ENCODE results near the gene MAGI2.

The MAGI2 gene

DNA sequence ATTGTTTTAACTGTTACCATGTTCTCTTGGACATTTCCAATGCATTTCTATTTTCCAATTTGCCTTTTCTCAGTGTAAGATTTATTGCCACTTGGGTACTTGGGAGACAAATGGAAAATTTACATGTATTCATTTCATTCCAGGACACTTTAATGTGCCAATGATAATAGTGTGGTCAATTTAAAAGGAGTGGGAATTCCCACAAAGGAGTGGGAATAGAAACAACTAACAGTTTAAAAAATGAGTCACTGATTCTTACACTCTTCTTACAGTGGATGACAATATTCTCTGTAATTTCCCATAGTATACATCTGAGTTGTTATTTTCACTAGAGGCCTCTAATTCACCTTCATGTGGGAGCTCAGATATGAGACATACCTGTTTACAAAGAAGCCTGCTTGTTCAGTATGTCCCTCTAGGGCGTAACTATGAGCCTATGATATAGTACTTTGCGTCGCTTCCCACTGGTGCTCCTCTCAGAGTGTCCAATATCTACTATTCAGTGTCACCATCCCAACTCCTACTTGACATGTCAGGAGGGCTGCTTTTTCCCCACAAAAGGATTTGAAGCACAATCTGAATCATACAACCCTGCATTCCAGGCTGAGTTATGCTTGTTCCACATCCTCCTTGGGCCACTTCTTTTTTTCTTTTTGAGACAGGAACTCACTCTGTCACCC, 1353.6 kb downstream of the MAGI2 start:
- Mint-ChIP-seq H3K4me3 (no peak overlapping the region), H3K9me3 (no peaks in the 10 kb centered on the region), H3K27ac (no peak overlapping the region), H3K4me1 (ENCODE audit: low read depth) (no peaks in the 10 kb centered on the region), H3K27me3 (peaks cover 31% of the 10 kb centered on the region), H3K36me3 (ENCODE audit: low read depth) (no peaks in the 10 kb centered on the region)
- no peak for DNase-seq

DNA sequence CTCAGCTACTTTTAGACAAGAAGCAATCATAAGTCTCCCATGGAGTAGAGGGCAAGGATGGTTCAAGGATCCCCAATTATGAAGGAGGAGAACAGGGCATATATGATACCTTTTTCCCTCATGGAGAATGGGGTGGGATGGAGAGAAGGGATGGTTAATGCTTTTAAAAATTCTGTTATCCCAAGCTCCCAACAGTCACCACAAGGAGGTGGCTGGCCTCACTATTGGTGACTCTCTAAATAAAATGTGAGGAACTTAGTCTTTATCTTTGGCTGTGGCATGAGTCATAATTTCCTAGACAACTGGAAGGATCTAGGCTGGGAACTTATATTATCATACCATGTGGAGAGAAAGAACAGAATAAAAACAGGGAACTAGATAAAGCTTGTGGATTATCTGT, 1357.9 kb downstream of the MAGI2 start:
- Mint-ChIP-seq H3K27me3 (peaks cover 35% of the 10 kb centered on the region), H3K36me3 (ENCODE audit: low read depth) (no peaks in the 10 kb centered on the region), H3K9me3 (no peaks in the 10 kb centered on the region), H3K4me3 (no peak overlapping the region), H3K4me1 (ENCODE audit: low read depth) (no peaks in the 10 kb centered on the region), H3K27ac (no peak overlapping the region)
- no peak for DNase-seq

DNA sequence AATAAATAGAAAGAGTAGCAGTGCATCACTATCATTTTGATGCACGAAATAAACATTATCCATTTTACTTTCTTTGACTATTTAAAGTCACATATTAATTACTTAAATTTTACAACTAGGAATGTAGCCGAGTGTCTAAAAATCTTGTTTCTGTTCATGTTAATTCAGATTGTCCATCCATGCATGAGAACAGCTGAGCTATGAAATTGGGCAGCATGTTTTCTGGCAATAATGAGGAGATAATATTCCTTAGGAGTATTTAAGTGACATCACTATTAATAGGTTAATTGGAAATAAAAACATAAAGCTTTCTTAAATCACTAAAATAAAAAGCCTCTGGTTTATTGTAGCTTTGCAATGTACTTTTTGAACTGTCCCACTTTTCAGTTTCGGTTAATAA, 1361.1 kb downstream of the MAGI2 start:
- no peak for DNase-seq
- no peak overlapping the region for H3K4me3 Mint-ChIP-seq
- H3K36me3 Mint-ChIP-seq (ENCODE audit: low read depth), result no peaks in the 10 kb centered on the region
- H3K27ac Mint-ChIP-seq, result no peak overlapping the region
- H3K27me3 Mint-ChIP-seq, result peaks cover 31% of the 10 kb centered on the region
- no peaks in the 10 kb centered on the region for H3K9me3 Mint-ChIP-seq
- H3K4me1 Mint-ChIP-seq (ENCODE audit: low read depth), result no peaks in the 10 kb centered on the region

DNA sequence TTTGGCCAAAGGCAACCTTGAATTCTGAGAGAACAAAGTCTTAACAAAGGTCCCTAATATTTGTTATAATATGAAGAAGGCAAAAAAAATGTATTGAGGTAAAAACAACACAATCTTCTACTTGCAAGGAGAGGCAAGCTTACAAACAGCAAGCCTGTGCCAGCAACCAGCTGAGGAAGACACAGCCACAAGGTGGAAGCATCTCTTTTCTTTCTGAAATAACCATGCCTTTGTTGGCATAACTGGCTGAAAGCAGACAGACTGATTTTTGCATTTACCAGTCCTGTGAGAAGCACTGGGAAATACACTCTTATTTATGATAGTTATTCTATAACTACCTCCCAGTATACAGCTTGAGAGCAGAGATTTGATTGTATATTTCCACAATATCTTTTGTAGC, 1362.9 kb downstream of the MAGI2 start:
- Mint-ChIP-seq H3K9me3 (no peaks in the 10 kb centered on the region), H3K36me3 (ENCODE audit: low read depth) (no peaks in the 10 kb centered on the region), H3K27ac (no peak overlapping the region), H3K4me3 (no peak overlapping the region), H3K27me3 (peaks cover 21% of the 10 kb centered on the region), H3K4me1 (ENCODE audit: low read depth) (no peaks in the 10 kb centered on the region)
- no peak for DNase-seq

- H3K9me3 Mint-ChIP-seq, result no peaks in the 10 kb centered on the region
- H3K27ac Mint-ChIP-seq, result no peak overlapping the region
- H3K27me3 Mint-ChIP-seq, result peaks cover 29% of the 10 kb centered on the region
- H3K4me3 Mint-ChIP-seq, result no peak overlapping the region
- DNase-seq, result no peak
- no peaks in the 10 kb centered on the region for H3K4me1 Mint-ChIP-seq (ENCODE audit: low read depth)
- H3K36me3 Mint-ChIP-seq (ENCODE audit: low read depth), result no peaks in the 10 kb centered on the region
These were observed 1369.9 kb downstream of the MAGI2 start for GRCh38 chr7:78083476-78084120.

GRCh38 chr7:78082556-78082955, 1370.9 kb downstream of the MAGI2 start:
- H3K36me3 Mint-ChIP-seq (ENCODE audit: low read depth), result no peaks in the 10 kb centered on the region
- peaks cover 29% of the 10 kb centered on the region for H3K27me3 Mint-ChIP-seq
- no peaks in the 10 kb centered on the region for H3K4me1 Mint-ChIP-seq (ENCODE audit: low read depth)

GRCh38 chr7:78081888-78082287, 1371.6 kb downstream of the MAGI2 start:
- Mint-ChIP-seq H3K9me3 (no peaks in the 10 kb centered on the region), H3K4me1 (ENCODE audit: low read depth) (no peaks in the 10 kb centered on the region), H3K4me3 (no peak overlapping the region), H3K27ac (no peak overlapping the region), H3K27me3 (peaks cover 28% of the 10 kb centered on the region), H3K36me3 (ENCODE audit: low read depth) (no peaks in the 10 kb centered on the region)
- DNase-seq, result no peak

More at GRCh38 chr7:78082556-78082955, 1370.9 kb downstream of the MAGI2 start:
- DNase-seq, result no peak
- H3K27ac Mint-ChIP-seq, result no peak overlapping the region
- H3K9me3 Mint-ChIP-seq, result no peaks in the 10 kb centered on the region
- H3K4me3 Mint-ChIP-seq, result no peak overlapping the region

DNA sequence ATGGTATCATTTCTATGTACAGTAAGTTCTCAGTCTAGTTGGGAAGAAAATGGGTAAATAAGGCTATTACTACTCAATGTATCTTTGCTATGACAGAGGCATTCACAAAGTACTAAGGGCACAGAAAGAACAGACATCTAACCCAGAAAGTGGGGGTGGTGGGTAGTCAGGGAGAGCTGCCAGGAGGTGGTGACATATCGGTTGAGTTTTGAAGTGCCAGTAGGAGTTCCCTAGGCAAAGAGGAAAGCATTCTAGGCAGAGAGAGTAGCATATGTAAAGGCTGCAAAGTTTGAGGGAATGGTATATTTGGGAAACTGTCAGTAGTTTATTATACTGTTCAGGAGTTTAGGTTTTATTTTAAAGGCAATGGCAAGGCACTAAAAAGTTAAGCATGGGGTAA, 1372.1 kb downstream of the MAGI2 start:
- H3K4me1 Mint-ChIP-seq (ENCODE audit: low read depth), result no peaks in the 10 kb centered on the region
- H3K27ac Mint-ChIP-seq, result no peak overlapping the region
- H3K4me3 Mint-ChIP-seq, result no peak overlapping the region
- H3K9me3 Mint-ChIP-seq, result no peaks in the 10 kb centered on the region
- DNase-seq, result no peak
- no peaks in the 10 kb centered on the region for H3K36me3 Mint-ChIP-seq (ENCODE audit: low read depth)
- H3K27me3 Mint-ChIP-seq, result peaks cover 26% of the 10 kb centered on the region

DNA sequence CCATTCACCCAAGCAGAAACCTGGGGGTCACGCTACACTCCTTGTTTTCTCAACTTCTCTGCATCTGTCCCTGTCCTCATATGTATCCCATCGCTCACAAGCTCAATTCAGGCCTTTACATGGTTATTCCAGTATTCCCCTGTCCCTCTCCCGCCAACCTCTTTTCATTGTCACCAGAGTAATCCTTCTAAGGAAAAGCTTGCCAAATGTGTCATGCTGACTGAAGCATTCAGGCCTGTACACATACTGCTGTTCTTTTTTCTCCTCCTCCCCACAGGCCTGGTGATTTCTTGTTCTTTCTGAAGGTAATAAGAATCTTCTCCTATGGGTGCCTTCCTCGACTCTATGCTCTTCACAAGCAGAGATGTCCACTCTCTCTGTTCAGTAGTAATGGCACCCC, 1372.7 kb downstream of the MAGI2 start:
- Mint-ChIP-seq H3K9me3 (no peaks in the 10 kb centered on the region), H3K36me3 (ENCODE audit: low read depth) (no peaks in the 10 kb centered on the region), H3K27ac (no peak overlapping the region)

DNA sequence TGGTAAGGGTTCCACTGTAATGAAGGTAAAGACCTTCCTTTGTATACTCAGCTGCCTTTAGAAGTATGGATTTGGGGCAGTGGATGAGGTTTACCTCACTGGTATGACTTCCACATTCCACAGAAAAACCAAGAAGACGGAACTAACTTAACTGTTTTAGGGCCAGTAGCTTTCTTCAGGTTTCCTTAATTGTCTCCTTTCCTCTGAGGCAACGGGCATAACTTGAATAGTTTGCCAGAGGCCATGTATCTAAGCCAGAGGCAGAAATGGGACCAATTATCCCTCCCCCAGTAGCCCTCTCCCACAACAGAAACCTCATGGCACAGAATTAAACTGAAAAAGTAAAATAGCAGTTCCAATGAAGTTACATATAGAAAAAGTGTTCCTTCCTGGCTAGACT, 1373.2 kb downstream of the MAGI2 start:
- no peaks in the 10 kb centered on the region for H3K36me3 Mint-ChIP-seq (ENCODE audit: low read depth)
- H3K4me1 Mint-ChIP-seq (ENCODE audit: low read depth), result no peaks in the 10 kb centered on the region
- peaks cover 26% of the 10 kb centered on the region for H3K27me3 Mint-ChIP-seq
- H3K9me3 Mint-ChIP-seq, result no peaks in the 10 kb centered on the region
- H3K4me3 Mint-ChIP-seq, result no peak overlapping the region
- no peak for DNase-seq
- no peak overlapping the region for H3K27ac Mint-ChIP-seq

More for the DNA sequence above, 1372.7 kb downstream of the MAGI2 start:
- Mint-ChIP-seq H3K4me3 (no peak overlapping the region), H3K4me1 (ENCODE audit: low read depth) (no peaks in the 10 kb centered on the region), H3K27me3 (peaks cover 26% of the 10 kb centered on the region)
- no peak for DNase-seq

GRCh38 chr7:78074713-78075112, 1378.8 kb downstream of the MAGI2 start:
- peaks cover 9% of the 10 kb centered on the region for H3K27me3 Mint-ChIP-seq
- DNase-seq, result no peak
- no peaks in the 10 kb centered on the region for H3K9me3 Mint-ChIP-seq
- H3K27ac Mint-ChIP-seq, result no peak overlapping the region
- no peaks in the 10 kb centered on the region for H3K4me1 Mint-ChIP-seq (ENCODE audit: low read depth)
- no peak overlapping the region for H3K4me3 Mint-ChIP-seq
- no peaks in the 10 kb centered on the region for H3K36me3 Mint-ChIP-seq (ENCODE audit: low read depth)

GRCh38 chr7:78073609-78074382, 1379.7 kb downstream of the MAGI2 start:
- DNase-seq, result no peak
- Mint-ChIP-seq H3K36me3 (ENCODE audit: low read depth) (no peaks in the 10 kb centered on the region), H3K27ac (no peak overlapping the region), H3K9me3 (no peaks in the 10 kb centered on the region), H3K4me1 (ENCODE audit: low read depth) (no peaks in the 10 kb centered on the region), H3K4me3 (no peak overlapping the region), H3K27me3 (peaks cover 4% of the 10 kb centered on the region)

GRCh38 chr7:78072201-78072590, 1381.3 kb downstream of the MAGI2 start:
- DNase-seq, result no peak
- Mint-ChIP-seq H3K36me3 (ENCODE audit: low read depth) (no peaks in the 10 kb centered on the region), H3K4me3 (no peak overlapping the region), H3K27ac (no peak overlapping the region), H3K9me3 (no peaks in the 10 kb centered on the region), H3K4me1 (ENCODE audit: low read depth) (no peaks in the 10 kb centered on the region), H3K27me3 (peaks cover 4% of the 10 kb centered on the region)

- no peak for DNase-seq
- Mint-ChIP-seq H3K27me3 (peaks cover 4% of the 10 kb centered on the region), H3K4me1 (ENCODE audit: low read depth) (no peaks in the 10 kb centered on the region), H3K36me3 (ENCODE audit: low read depth) (no peaks in the 10 kb centered on the region), H3K27ac (no peak overlapping the region), H3K9me3 (no peaks in the 10 kb centered on the region), H3K4me3 (no peak overlapping the region)
These were observed 1381.8 kb downstream of the MAGI2 start for GRCh38 chr7:78071491-78072200.
